GM08714 (cell line): Measurements from ENCODE around the gene IL18BP.

ENCODE experiments used
- H3K4me3 ChIP-seq: fragments of 200-500 bp; sonication (Bioruptor generic); 2 replicates; pipeline ENCODE4 v1.5.1; 2014; ENCODE audit warnings: mild to moderate bottlenecking, low read length, inconsistent platforms
- ZNF274 ChIP-seq: IDR thresholded peaks from 2 replicates; pipeline ENCODE4 v1.6.1; 2012; ENCODE audit warnings: mild to moderate bottlenecking, low read depth, low read length

Gene IL18BP

GRCh38 chr11:71998649-71999310, at the start of gene IL18BP:
Gene IL18BP, plus strand, starts transcription at chr11:71998909. Its CDS starts 1,076 bp downstream, at chr11:71999985.
- TF ChIP-seq ZNF274 = no peak
- H3K4me3 ChIP-seq = no peak within 1 kb of the TSS

GRCh38 chr11:71949034-71949433, 49.7 kb upstream of the IL18BP start:
- TF ChIP-seq ZNF274 = no peak
- no peak overlapping the region for H3K4me3 ChIP-seq

GRCh38 chr11:71951741-71952310, 46.9 kb upstream of the IL18BP start:
- no peak overlapping the region for H3K4me3 ChIP-seq

GRCh38 chr11:71955898-71956456, 42.7 kb upstream of the IL18BP start:
- TF ChIP-seq ZNF274 = no peak
- H3K4me3 ChIP-seq = no peak overlapping the region

More at GRCh38 chr11:71951741-71952310, 46.9 kb upstream of the IL18BP start:
- no peak for TF ChIP-seq ZNF274

- no peak for TF ChIP-seq ZNF274
- H3K4me3 ChIP-seq = no peak overlapping the region
These were observed 36.2 kb upstream of the IL18BP start for GRCh38 chr11:71962428-71963038.

- TF ChIP-seq ZNF274 = no peak
- no peak overlapping the region for H3K4me3 ChIP-seq
These were observed 35.2 kb upstream of the IL18BP start for GRCh38 chr11:71963468-71963867.

GRCh38 chr11:71964641-71965040, 34.1 kb upstream of the IL18BP start:
- H3K4me3 ChIP-seq = no peak overlapping the region

GRCh38 chr11:71971680-71972079, 27.0 kb upstream of the IL18BP start:
- no peak for TF ChIP-seq ZNF274
- no peak overlapping the region for H3K4me3 ChIP-seq

More at GRCh38 chr11:71964641-71965040, 34.1 kb upstream of the IL18BP start:
- TF ChIP-seq ZNF274 = no peak

GRCh38 chr11:71976551-71976950, 22.2 kb upstream of the IL18BP start:
- no peak overlapping the region for H3K4me3 ChIP-seq
- TF ChIP-seq ZNF274 = no peak

GRCh38 chr11:71977090-71977489, 21.6 kb upstream of the IL18BP start:
- TF ChIP-seq ZNF274 = no peak
- no peak overlapping the region for H3K4me3 ChIP-seq

- TF ChIP-seq ZNF274 = no peak
- no peak overlapping the region for H3K4me3 ChIP-seq
These were observed 20.8 kb upstream of the IL18BP start for GRCh38 chr11:71977743-71978418.

- no peak overlapping the region for H3K4me3 ChIP-seq
- no peak for TF ChIP-seq ZNF274
These were observed 19.6 kb upstream of the IL18BP start for GRCh38 chr11:71979094-71979493.

- TF ChIP-seq ZNF274 = no peak
- no peak overlapping the region for H3K4me3 ChIP-seq
These were observed 19.1 kb upstream of the IL18BP start for GRCh38 chr11:71979602-71980001.

- H3K4me3 ChIP-seq = no peak overlapping the region
- no peak for TF ChIP-seq ZNF274
These were observed 12.6 kb upstream of the IL18BP start for GRCh38 chr11:71986131-71986530.
